ENCODE results near the gene RARG.

DNA sequence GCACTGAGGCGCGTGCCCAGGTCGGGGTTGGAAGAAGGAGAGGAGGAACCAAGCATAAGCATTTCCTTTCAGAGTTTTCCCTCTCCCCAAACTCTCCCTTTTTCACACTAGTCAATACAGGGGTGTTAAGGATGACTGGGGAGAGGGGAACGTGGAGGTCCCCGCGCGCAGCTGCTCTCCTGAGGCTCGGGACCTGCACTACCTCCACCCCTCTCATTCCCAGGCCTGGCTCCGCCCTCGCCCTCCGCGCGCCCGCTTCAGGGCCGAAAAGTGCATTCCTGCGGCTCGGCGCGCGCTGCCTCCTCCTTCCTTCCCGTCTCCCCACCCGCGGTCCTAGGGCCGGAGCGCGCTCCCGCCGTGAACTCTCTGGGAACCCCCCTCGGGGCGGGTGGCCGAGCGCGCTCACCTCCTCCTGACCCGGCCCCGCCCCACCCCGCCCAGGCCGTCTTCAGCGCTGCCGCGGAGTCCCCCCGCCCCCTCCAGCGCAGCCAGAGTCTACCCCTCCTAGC is 11.3 kb downstream of the RARG start:
- TF ChIP-seq EP300 (IDR thresholded peaks at IDR 0.05; ENCODE audit: low read depth) (no peak), POLR2A (IDR thresholded peaks at IDR 0.05) (no peak), POLR2AphosphoS5 (IDR thresholded peaks at IDR 0.05) (peak; percentile 43 to 68 (median 56))
- TF ChIP-seq, protein P1, sequence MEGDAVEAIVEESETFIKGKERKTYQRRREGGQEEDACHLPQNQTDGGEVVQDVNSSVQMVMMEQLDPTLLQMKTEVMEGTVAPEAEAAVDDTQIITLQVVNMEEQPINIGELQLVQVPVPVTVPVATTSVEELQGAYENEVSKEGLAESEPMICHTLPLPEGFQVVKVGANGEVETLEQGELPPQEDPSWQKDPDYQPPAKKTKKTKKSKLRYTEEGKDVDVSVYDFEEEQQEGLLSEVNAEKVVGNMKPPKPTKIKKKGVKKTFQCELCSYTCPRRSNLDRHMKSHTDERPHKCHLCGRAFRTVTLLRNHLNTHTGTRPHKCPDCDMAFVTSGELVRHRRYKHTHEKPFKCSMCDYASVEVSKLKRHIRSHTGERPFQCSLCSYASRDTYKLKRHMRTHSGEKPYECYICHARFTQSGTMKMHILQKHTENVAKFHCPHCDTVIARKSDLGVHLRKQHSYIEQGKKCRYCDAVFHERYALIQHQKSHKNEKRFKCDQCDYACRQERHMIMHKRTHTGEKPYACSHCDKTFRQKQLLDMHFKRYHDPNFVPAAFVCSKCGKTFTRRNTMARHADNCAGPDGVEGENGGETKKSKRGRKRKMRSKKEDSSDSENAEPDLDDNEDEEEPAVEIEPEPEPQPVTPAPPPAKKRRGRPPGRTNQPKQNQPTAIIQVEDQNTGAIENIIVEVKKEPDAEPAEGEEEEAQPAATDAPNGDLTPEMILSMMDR (IDR thresholded peaks at IDR 0.05): no peak

Measured in transverse colon (tissue), 4 donors.